Kidney epithelial cell (primary cell): ENCODE measurements around the gene TOLLIP. TPM values are rescaled to one million over a fixed set of nuclear protein-coding genes. Genes with fewer than 3 reads are reported as not detected.

Source experiments
- DNase-seq: peaks from one replicate; pipeline ENCODE4 v3.0.0-alpha.2; 2010; ENCODE audit warnings: low read depth
- H3K27me3 ChIP-seq: 2 replicates; pipeline ENCODE4 v1.6.0; 2011; ENCODE audit warnings: low read length; ENCODE audit not compliant: control insufficient read depth, insufficient read depth
- H3K36me3 ChIP-seq: 2 replicates; pipeline ENCODE4 v1.5.1; 2011; ENCODE audit warnings: low read length; ENCODE audit not compliant: control insufficient read depth, insufficient read depth
- H3K4me3 ChIP-seq: 2 replicates; pipeline ENCODE4 v1.5.1; 2011; ENCODE audit warnings: low read depth, mild to moderate bottlenecking, control low read depth, low read length
- CTCF ChIP-seq: IDR thresholded peaks from 2 replicates; pipeline ENCODE4 v1.5.1; 2011; ENCODE audit warnings: mild to moderate bottlenecking, moderate library complexity, low read length, control low read depth, inconsistent platforms; ENCODE audit not compliant: insufficient read depth, poor library complexity, severe bottlenecking
- total RNA-seq: library from RNA; depleted of rRNA; stranded (reverse); fragments of >200 nt; gene quantifications from 2 replicates; pipeline ENCODE4 v1.2.3, GENCODE V29; 2015

The TOLLIP gene
- total RNA-seq, 1 donor from 2014 or later, result 55.3 TPM

- no peak overlapping the region for H3K4me3 ChIP-seq
- no peak for DNase-seq
- no peaks in the 10 kb centered on the region for H3K27me3 ChIP-seq
- no peak for TF ChIP-seq CTCF
- peaks cover 1% of the 10 kb centered on the region for H3K36me3 ChIP-seq
Measured at GRCh38 chr11:1283091-1283511, 26.3 kb downstream of the TOLLIP start.

DNA sequence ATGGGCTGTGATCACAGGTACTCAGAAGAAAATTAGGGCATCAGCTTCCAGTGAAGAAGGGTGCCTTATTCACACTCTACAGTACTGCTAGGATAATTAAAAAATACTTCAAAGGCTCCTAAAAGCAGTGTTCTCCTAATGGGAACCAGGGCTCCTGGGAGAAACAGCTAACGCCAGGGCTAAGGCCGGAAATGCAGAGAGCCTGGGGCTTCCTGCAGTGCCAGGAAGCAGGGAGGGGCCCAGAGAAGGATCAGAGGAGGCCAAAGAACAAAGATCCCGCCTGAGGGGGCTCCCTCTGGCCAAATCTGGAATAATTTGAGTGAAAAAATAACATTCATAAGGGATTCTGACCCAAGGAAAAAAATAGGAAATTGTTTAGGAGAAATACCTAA is 27.5 kb downstream of the TOLLIP start:
- Histone ChIP-seq H3K36me3 (peaks cover 1% of the 10 kb centered on the region), H3K27me3 (no peaks in the 10 kb centered on the region), H3K4me3 (no peak overlapping the region)
- no peak for DNase-seq
- TF ChIP-seq CTCF, result no peak

GRCh38 chr11:1281326-1281973 is 28.0 kb downstream of the TOLLIP start:
- H3K4me3 ChIP-seq, result no peak overlapping the region
- no peaks in the 10 kb centered on the region for H3K27me3 ChIP-seq
- no peak for DNase-seq
- H3K36me3 ChIP-seq, result peaks cover 1% of the 10 kb centered on the region
- TF ChIP-seq CTCF, result no peak

DNA sequence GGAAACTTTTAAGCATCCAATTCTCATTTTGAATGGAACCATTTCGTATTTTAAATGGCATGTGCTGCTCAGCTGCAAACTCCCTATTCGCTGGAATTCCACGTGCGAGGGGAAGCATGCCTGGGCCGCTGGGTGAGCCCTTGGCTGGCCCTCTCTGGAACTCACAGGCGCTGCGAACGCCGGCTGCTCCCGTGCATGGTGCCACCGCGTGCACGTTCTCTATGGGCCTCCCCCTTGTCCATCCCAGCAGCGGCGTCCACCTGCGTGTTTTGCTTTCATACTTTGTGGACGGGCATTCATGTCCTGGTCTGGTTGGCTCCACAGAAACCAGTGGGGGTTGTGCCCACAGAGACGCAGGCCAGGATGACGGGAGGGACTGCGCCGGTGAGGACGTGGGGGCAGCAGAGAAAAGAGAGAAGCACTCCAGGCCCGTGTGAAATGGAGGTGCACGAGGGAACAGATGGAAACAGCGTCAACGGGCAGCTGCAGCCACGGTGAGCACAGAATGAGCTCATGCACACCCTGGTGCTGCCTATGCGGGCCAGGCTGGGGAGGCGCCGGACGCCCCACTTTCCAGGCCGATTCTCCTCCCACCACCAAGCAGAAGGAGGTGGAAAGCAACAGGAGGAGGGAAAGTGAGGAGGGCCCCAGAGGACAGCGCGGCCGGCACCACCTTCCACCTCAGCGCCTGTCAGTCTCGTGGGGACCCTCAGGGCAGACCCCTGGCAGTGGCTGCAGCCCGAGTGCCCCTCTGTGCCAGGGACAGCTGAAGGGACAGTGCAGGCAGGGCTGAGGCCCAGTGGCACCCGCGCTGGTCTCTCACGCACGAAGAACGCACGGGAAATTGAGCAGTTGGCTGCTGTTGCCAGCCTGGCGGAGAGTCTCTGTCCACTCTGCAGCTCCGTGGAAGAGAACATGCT is 29.1 kb downstream of the TOLLIP start:
- no peak for DNase-seq
- no peaks in the 10 kb centered on the region for H3K36me3 ChIP-seq
- no peak overlapping the region for H3K4me3 ChIP-seq
- H3K27me3 ChIP-seq, result no peaks in the 10 kb centered on the region
- TF ChIP-seq CTCF, result no peak

DNA sequence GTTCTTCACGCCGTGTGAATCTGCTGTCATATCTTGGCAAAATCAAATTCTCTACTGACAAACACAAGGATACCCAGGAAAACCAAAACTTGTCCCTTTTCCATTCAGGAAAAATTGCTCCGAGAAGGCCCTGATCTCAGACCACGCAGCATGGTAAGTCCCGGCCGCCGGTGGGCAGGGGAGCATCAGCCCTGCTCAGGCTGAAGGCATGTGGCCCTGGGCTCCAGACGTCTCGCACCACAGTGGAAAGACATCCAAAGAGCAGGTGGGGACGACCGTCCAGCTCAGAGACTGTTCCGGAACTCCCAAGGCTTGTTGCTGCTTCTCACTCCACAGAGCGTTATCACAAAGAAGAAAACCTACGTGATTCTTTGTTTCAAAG is 29.8 kb downstream of the TOLLIP start:
- H3K27me3 ChIP-seq, result no peaks in the 10 kb centered on the region
- no peak for DNase-seq
- H3K36me3 ChIP-seq, result no peaks in the 10 kb centered on the region
- no peak overlapping the region for H3K4me3 ChIP-seq
- no peak for TF ChIP-seq CTCF
